ENCODE data around the gene UGT1A5. TPM values are rescaled to one million over a fixed set of nuclear protein-coding genes. Genes with fewer than 3 reads are reported as not detected.

The UGT1A5 gene
- total and polyA plus RNA-seq, 2 of the 8 experiments (the other 6 are each of a cell fraction or from before 2014, with no cell fraction given): not detected

- Histone ChIP-seq H3K9me3 (ENCODE audit: insufficient read depth in 2 of 2, low read depth in 1 of 2, low read length in 1 of 2) (no peaks in the 10 kb centered on the region), H3K14ac (ENCODE audit: insufficient read length) (no peak overlapping the region), H2AFZ (ENCODE audit: low read length) (no peak overlapping the region), H3K4me3 (ENCODE audit: extremely low read depth in 1 of 4, insufficient read depth in 2 of 4, low read depth in 3 of 4, low read length in 4 of 4) (no peak overlapping the region), H3K79me2 (ENCODE audit: control insufficient read depth in 1 of 2, insufficient read depth in 2 of 2, low read length in 2 of 2) (no peaks in the 10 kb centered on the region), H3K4me2 (ENCODE audit: insufficient read depth in 1 of 2, low read depth in 2 of 2, low read length in 2 of 2) (no peak overlapping the region), H3K23ac (ENCODE audit: insufficient read length) (no peak overlapping the region), H4K8ac (ENCODE audit: extremely low read depth, insufficient read depth, low read length) (no peak overlapping the region), H3K27me3 (replicated peaks in 1 of 4; ENCODE audit: control insufficient read depth in 3 of 4, extremely low read depth in 1 of 4, insufficient read depth in 3 of 4, low read length in 3 of 4) (no peaks in the 10 kb centered on the region), H4K91ac (replicated peaks; ENCODE audit: insufficient read length, low read length) (no peak overlapping the region), H3K27ac (ENCODE audit: low read depth, low read length) (no peak overlapping the region), H4K20me1 (replicated peaks in 1 of 2; ENCODE audit: control insufficient read depth in 1 of 2, insufficient read depth in 2 of 2, low read length in 2 of 2) (no peaks in the 10 kb centered on the region), H4K5ac (ENCODE audit: insufficient read length, low read depth, low read length) (no peak overlapping the region), H2BK120ac (replicated peaks; ENCODE audit: low read depth, low read length) (no peak overlapping the region), H2BK15ac (ENCODE audit: low read length) (no peak overlapping the region), H2BK5ac (ENCODE audit: low read depth, low read length) (no peak overlapping the region), H3K4ac (replicated peaks; ENCODE audit: insufficient read length, low read depth, low read length) (no peak overlapping the region), H3K36me3 (ENCODE audit: control insufficient read depth in 2 of 4, insufficient read depth in 4 of 4, low read length in 3 of 4) (no peaks in the 10 kb centered on the region), H3K18ac (ENCODE audit: extremely low read depth, low read length) (no peak overlapping the region), H2AK5ac (ENCODE audit: low read depth, low read length) (no peak overlapping the region), H3K23me2 (ENCODE audit: low read depth, low read length) (no peaks in the 10 kb centered on the region), H3K4me1 (replicated peaks in 1 of 4; ENCODE audit: control insufficient read depth in 3 of 4, insufficient read depth in 4 of 4, low read length in 3 of 4) (no peaks in the 10 kb centered on the region), H2BK12ac (ENCODE audit: low read depth, low read length) (no peak overlapping the region), H3K79me1 (ENCODE audit: low read depth, low read length) (no peaks in the 10 kb centered on the region), H3K9ac (replicated peaks in 1 of 4; ENCODE audit: extremely low read depth in 1 of 4, low read depth in 3 of 4, low read length in 3 of 4) (no peak overlapping the region), H3K56ac (replicated peaks; ENCODE audit: insufficient read length, low read depth, low read length) (no peak overlapping the region), H2BK20ac (ENCODE audit: low read length) (no peak overlapping the region)
- CTCF ChIA-PET (ENCODE audit: partially characterized antibody): no interaction called here
- POLR2A ChIA-PET (ENCODE audit: partially characterized antibody): no interaction called here
- no peak for FAIRE-seq
- 95% methylated on average over 4 of the region's 4 CpGs; no CpG with 5 or more reads in 1 of the 2 experiments for WGBS, 2 experiments (ENCODE audit: extremely low coverage in 1 of 2, insufficient coverage in 1 of 2, insufficient read length in 1 of 2, insufficient replicate concordance in 2 of 2, low coverage in 1 of 2, low lambda C conversion rate in 2 of 2, missing lambda C conversion rate in 1 of 2)
- DNase-seq (ENCODE audit: low read depth in 1 of 2, low spot score in 2 of 2): no peak
- TF ChIP-seq JUND (IDR thresholded peaks at IDR 0.05; ENCODE audit: low read length): no peak
- no peak for TF ChIP-seq EGR1 (IDR thresholded peaks at IDR 0.05; ENCODE audit: borderline replicate concordance, low read depth, low read length)
- TF ChIP-seq TAF7 (optimal IDR thresholded peaks at IDR 0.05; ENCODE audit: borderline replicate concordance, low read depth, low read length): no peak
- TF ChIP-seq EP300 (IDR thresholded peaks at IDR 0.05; ENCODE audit: borderline replicate concordance in 1 of 2, low read depth in 2 of 2, low read length in 2 of 2): no peak
- no peak for TF ChIP-seq TAF1 (IDR thresholded peaks at IDR 0.05; ENCODE audit: low read depth, low read length)
- TF ChIP-seq SIRT6 (IDR thresholded peaks at IDR 0.05; ENCODE audit: low read length): no peak
- no peak for TF ChIP-seq SUZ12 (IDR thresholded peaks at IDR 0.05; ENCODE audit: low read length)
- no peak for TF ChIP-seq RBBP5 (IDR thresholded peaks at IDR 0.05; ENCODE audit: borderline replicate concordance, low read depth, low read length)
- no peak for TF ChIP-seq EZH2 (IDR thresholded peaks at IDR 0.05; ENCODE audit: low read depth, low read length, severe bottlenecking)
- TF ChIP-seq CHD1 (IDR thresholded peaks at IDR 0.05; ENCODE audit: low read depth, low read length): no peak
These were observed 44.0 kb upstream of the UGT1A5 start for GRCh38 chr2:233668605-233669260.

Measured in H1 (cell line).